ENCODE results near the gene CAMK1D. TPM values are rescaled to one million over a fixed set of nuclear protein-coding genes. Genes with fewer than 3 reads are reported as not detected.
"Not testable (repeated sequence)": the region's sequence is repeated elsewhere in the genome, so short reads cannot be mapped to it uniquely, and the experiment has no call there.

Gene CAMK1D
- total RNA-seq, 2 donors from 2014 or later = 4.8 to 14.5 TPM

DNA sequence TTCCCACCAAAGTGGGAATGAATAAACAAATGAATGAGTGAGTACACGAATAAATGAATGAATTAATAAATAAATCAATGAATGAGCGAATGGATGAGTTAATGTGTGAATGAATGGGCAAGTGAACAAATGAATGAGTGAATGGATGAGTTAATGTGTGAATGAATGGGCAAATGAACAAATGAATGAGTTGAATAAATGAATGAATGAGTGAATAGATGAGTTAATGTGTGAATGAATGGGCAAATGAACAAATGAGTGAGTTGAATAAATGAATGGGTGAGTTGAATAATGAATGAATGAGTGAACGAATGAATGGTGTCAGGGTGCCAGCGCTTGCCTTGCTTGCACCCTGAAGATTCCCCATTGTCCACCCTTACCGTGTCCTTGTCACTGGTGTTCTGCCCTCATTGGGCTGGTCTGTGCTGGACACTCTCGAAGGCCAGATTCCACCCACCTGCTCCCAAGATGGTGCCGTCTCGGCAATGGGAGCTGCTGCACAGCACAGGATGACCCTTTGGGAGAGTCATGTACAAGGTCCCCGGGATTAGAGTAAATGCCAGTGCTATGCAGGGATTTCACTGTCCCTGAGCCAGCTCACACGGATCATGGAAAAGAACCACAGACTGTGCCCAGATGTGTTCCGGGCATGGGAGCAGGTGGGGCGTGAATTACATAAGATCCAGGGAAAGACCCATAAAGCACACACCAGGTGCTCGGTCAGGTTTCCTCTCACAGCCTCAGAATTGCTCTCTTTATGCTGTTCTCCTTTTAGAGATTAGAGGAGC is 83.2 kb downstream of the CAMK1D start:
- H3K4me1 ChIP-seq (replicated peaks) = no peaks in the 10 kb centered on the region
- 86% methylated on average over 13 of the region's 13 CpGs for WGBS
- no peak for TF ChIP-seq POLR2A (IDR thresholded peaks at IDR 0.05)
- no peak for TF ChIP-seq POLR2AphosphoS5 (IDR thresholded peaks at IDR 0.05)
- TF ChIP-seq, protein P1, sequence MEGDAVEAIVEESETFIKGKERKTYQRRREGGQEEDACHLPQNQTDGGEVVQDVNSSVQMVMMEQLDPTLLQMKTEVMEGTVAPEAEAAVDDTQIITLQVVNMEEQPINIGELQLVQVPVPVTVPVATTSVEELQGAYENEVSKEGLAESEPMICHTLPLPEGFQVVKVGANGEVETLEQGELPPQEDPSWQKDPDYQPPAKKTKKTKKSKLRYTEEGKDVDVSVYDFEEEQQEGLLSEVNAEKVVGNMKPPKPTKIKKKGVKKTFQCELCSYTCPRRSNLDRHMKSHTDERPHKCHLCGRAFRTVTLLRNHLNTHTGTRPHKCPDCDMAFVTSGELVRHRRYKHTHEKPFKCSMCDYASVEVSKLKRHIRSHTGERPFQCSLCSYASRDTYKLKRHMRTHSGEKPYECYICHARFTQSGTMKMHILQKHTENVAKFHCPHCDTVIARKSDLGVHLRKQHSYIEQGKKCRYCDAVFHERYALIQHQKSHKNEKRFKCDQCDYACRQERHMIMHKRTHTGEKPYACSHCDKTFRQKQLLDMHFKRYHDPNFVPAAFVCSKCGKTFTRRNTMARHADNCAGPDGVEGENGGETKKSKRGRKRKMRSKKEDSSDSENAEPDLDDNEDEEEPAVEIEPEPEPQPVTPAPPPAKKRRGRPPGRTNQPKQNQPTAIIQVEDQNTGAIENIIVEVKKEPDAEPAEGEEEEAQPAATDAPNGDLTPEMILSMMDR (IDR thresholded peaks at IDR 0.05) = no peak
- H3K36me3 ChIP-seq = no peaks in the 10 kb centered on the region
- no peak for DNase-seq (ENCODE audit: low spot score)
- intact Hi-C loops (cut with DNase I) = no loop called here
- H3K27ac ChIP-seq = no peak overlapping the region
- H3K9me3 ChIP-seq = no peaks in the 10 kb centered on the region
- H3K4me3 ChIP-seq = no peak overlapping the region
- H3K27me3 ChIP-seq (replicated peaks; ENCODE audit: insufficient read depth) = peaks cover 4% of the 10 kb centered on the region

DNA sequence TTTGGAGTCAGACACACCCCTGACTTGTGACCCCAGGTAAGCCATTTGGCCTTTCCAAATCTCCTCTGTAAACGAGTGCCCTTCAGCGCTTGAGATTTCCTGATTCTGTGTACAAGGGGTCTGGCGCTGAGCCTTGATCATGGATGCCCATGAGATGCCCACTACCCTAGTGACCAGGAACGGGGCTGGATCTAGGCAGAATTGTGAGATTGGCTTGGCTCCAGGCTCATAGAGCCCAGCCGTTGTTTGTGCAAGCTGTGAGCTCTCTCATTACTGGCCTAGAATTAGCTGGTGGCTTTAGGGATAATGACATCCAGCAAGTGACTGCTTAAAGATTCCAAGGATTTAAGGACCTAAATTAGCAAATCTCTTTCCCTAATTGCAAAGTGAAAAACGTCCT is 84.9 kb downstream of the CAMK1D start:
- Histone ChIP-seq H3K36me3 (no peaks in the 10 kb centered on the region), H3K4me3 (no peak overlapping the region), H3K4me1 (replicated peaks) (no peaks in the 10 kb centered on the region), H3K27ac (no peak overlapping the region), H3K27me3 (replicated peaks; ENCODE audit: insufficient read depth) (peaks cover 4% of the 10 kb centered on the region), H3K9me3 (no peaks in the 10 kb centered on the region)
- no peak for DNase-seq (ENCODE audit: low spot score)
- intact Hi-C loops (cut with DNase I) = no loop called here
- TF ChIP-seq POLR2A (IDR thresholded peaks at IDR 0.05) = no peak
- no peak for TF ChIP-seq POLR2AphosphoS5 (IDR thresholded peaks at IDR 0.05)
- TF ChIP-seq, protein P1 (IDR thresholded peaks at IDR 0.05) = no peak
- WGBS = 81% methylated on average over 6 of the region's 6 CpGs

DNA sequence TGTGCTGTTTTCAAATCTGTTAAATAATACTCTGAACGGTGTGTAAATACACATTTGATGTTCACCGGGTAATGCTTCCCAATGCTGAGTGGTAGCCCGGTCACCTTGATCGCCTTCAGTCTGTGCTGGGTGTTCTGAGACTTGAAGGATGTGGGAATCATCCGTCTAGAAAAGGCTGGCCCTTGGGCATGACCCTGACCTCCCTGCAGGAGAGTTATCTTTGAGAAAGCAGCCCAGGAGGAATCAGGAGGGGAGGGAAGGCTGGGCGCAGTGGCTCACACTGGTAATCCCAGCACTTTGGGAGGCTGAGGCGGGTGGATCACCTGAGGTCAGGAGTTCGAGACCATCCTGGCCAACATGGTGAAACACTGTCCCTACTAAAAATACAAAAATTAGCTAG is 85.3 kb downstream of the CAMK1D start:
- 96% methylated on average over 8 of the region's 8 CpGs for WGBS
- H3K4me1 ChIP-seq (replicated peaks); H3K27me3 ChIP-seq (replicated peaks; ENCODE audit: insufficient read depth); H3K4me3 ChIP-seq; H3K27ac ChIP-seq; H3K36me3 ChIP-seq; DNase-seq (ENCODE audit: low spot score); H3K9me3 ChIP-seq; intact Hi-C loops (cut with DNase I): not testable (repeated sequence)

DNA sequence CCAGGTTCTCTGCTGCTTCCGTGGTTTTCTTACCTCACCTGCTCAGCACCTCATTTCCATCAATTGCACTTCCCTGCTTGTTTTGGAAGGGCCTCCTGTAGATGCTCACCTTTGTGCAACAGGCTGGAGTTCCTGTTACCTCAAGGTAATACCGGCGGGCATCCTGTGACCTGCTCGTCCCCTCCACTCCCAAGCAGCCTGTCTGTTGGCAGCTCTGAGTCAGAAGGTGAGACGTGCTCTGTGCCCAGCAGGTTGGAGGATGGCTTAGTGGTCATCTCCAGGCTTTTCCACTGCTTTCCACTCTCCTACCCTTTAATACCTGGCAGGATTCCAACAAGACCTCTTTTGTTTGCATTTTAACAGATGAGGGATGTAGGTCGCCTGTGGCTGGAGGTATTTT is 86.0 kb downstream of the CAMK1D start:
- H3K9me3 ChIP-seq = no peaks in the 10 kb centered on the region
- 88% methylated on average over 6 of the region's 6 CpGs for WGBS

DNA sequence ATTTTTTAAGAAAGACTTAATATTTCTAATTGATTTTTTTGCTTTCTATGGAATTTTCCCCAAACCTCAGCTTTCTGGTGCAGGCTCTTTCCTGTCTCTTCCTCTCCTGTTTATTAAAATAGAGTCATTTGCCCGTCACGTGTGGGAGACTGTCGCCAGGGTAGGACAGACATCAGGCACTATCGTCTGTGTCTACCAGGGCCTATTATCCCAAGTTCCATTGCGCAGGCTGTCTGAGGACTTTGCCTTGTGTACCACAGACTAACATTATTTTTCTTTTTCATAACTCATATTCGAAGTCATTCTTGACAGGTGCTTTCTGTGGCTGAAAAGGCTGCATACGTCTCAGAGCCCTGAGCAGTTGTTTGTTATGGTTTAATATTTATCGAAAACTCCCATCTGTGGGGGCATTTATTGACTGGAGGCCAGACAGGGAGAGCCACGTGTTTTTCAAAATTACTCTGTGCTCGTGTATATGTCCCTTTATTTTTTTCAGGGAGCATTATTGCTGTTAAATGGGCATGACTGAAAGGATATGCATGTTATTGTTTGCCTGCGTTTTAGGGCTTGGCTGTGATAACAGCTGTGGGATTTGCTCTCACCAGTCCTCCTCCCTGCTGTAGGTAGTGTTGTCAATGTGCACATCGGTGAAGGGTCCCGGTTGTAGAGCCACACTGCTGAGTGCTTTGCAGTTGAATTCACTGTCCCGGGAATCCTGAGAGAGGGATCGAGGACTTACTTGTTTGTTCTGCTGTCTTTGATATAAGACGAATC is 89.8 kb downstream of the CAMK1D start:
- Histone ChIP-seq H3K4me3 (no peak overlapping the region), H3K9me3 (no peaks in the 10 kb centered on the region), H3K27ac (no peak overlapping the region), H3K36me3 (no peaks in the 10 kb centered on the region), H3K4me1 (replicated peaks) (no peaks in the 10 kb centered on the region), H3K27me3 (replicated peaks; ENCODE audit: insufficient read depth) (no peaks in the 10 kb centered on the region)
- TF ChIP-seq POLR2A (IDR thresholded peaks at IDR 0.05) (no peak), POLR2AphosphoS5 (IDR thresholded peaks at IDR 0.05) (no peak)
- TF ChIP-seq, protein P1 (IDR thresholded peaks at IDR 0.05) = no peak
- no peak for DNase-seq (ENCODE audit: low spot score)
- WGBS = 91% methylated on average over 16 of the region's 16 CpGs
- intact Hi-C loops (cut with DNase I) = no loop called here

More for the DNA sequence above, 86.0 kb downstream of the CAMK1D start:
- Histone ChIP-seq H3K27me3 (replicated peaks; ENCODE audit: insufficient read depth) (peaks cover 4% of the 10 kb centered on the region), H3K36me3 (no peaks in the 10 kb centered on the region), H3K4me3 (no peak overlapping the region), H3K27ac (no peak overlapping the region), H3K4me1 (replicated peaks) (no peaks in the 10 kb centered on the region)
- DNase-seq (ENCODE audit: low spot score) = no peak
- TF ChIP-seq, protein P1 (IDR thresholded peaks at IDR 0.05) = no peak
- TF ChIP-seq POLR2A (IDR thresholded peaks at IDR 0.05) (no peak), POLR2AphosphoS5 (IDR thresholded peaks at IDR 0.05) (no peak)
- intact Hi-C loops (cut with DNase I) = no loop called here

DNA sequence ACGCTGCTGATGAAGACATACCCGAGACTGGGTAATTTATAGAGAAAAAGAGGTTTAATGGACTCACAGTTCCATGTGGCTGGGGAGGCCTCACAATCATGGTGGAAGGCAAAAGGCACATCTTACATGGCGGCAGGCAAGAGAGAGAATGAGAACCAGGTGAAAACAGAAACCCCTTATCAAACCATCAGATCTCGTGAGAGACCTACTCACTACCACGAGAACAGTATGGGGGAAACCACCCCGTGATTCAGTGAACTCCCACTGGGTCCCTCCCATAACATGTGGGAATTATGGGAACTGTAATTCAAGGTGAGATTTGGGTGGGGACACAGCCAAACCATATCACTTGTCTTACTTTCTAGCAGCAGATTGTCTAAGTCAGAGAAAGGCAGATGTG is 90.4 kb downstream of the CAMK1D start:
- DNase-seq (ENCODE audit: low spot score); intact Hi-C loops (cut with DNase I): not testable (repeated sequence)
- WGBS = 96% methylated on average over 6 of the region's 6 CpGs

More for the DNA sequence above, 90.4 kb downstream of the CAMK1D start:
- H3K36me3 ChIP-seq; H3K4me3 ChIP-seq; H3K27ac ChIP-seq; H3K27me3 ChIP-seq (replicated peaks; ENCODE audit: insufficient read depth); H3K4me1 ChIP-seq (replicated peaks); H3K9me3 ChIP-seq: not testable (repeated sequence)
